Naive thymus-derived CD4-positive, alpha-beta T cell (primary cell): Measurements from ENCODE around the gene IFITM2. TPM values are rescaled to one million over a fixed set of nuclear protein-coding genes. Genes with fewer than 3 reads are reported as not detected.
"Not testable (repeated sequence)": the region's sequence is repeated elsewhere in the genome, so short reads cannot be mapped to it uniquely, and the experiment has no call there.

Experiments used
- ATAC-seq: fragments of 150-1000 bp; cut with Tn5 transposase; 2 replicates; pipeline ENCODE4 v1.10.0; 2021; ENCODE audit warnings: mild to moderate bottlenecking, moderate library complexity
- CTCF ChIA-PET: fragments of 350-600 bp; sonication (Branson Sonifier 250); formaldehyde crosslinking; loops from one replicate; lab custom pipeline; 2021; ENCODE audit warnings: antibody characterized with exemption; lab: Charles Lee
- POLR2A ChIA-PET: fragments of 350-600 bp; sonication (Branson Sonifier 250); formaldehyde crosslinking; loops from one replicate; lab custom pipeline; 2021; ENCODE audit warnings: antibody characterized with exemption, inconsistent platforms; lab: Charles Lee
- DNase-seq, 9 donors: peaks; one replicate each; pipeline versions ENCODE4 v3.0.0 to v3.0.0-alpha.2; 2020 to 2022; ENCODE audit warnings: mixed read lengths in 1 of 9
- H3K27ac ChIP-seq: one replicate; pipeline ENCODE4 v1.7.0; 2013; ENCODE audit warnings: mild to moderate bottlenecking, low read depth, low read length, moderate library complexity
- H3K27me3 ChIP-seq, 2 donors: one replicate each; pipeline ENCODE4 v1.7.0; 2013; ENCODE audit warnings: low read length in 2 of 2, mild to moderate bottlenecking in 2 of 2, moderate library complexity in 2 of 2; ENCODE audit not compliant: control insufficient read depth in 2 of 2, insufficient read depth in 2 of 2
- H3K36me3 ChIP-seq, 3 experiments: 1 replicate in 2 of 3; 2 replicates in 1 of 3; pipeline ENCODE4 v1.7.0; 2013; ENCODE audit warnings: low read length in 3 of 3, mild to moderate bottlenecking in 3 of 3, moderate library complexity in 1 of 3; ENCODE audit not compliant: insufficient read depth in 3 of 3, control insufficient read depth in 2 of 3
- H3K4me1 ChIP-seq, 2 donors: one replicate each; pipeline ENCODE4 v1.7.0; 2013; ENCODE audit warnings: low read length in 2 of 2, mild to moderate bottlenecking in 2 of 2, moderate library complexity in 1 of 2; ENCODE audit not compliant: control insufficient read depth in 2 of 2, insufficient read depth in 2 of 2
- H3K4me3 ChIP-seq: 2 replicates; pipeline ENCODE4 v1.7.0; 2013; ENCODE audit warnings: mild to moderate bottlenecking, low read length
- H3K9me3 ChIP-seq, 3 experiments: 1 replicate in 2 of 3; 2 replicates in 1 of 3; pipeline ENCODE4 v1.7.0; 2013; ENCODE audit warnings: low read length in 3 of 3; ENCODE audit not compliant: control insufficient read depth in 2 of 3
- H3K27ac Mint-ChIP-seq, 9 donors: one replicate each; pipeline ENCODE4 v1.8.0; 2020 to 2022; ENCODE audit warnings: mixed read lengths in 9 of 9, mild to moderate bottlenecking in 8 of 9, moderate library complexity in 5 of 9, inconsistent platforms in 2 of 9
- H3K27me3 Mint-ChIP-seq, 5 donors: one replicate each; pipeline ENCODE4 v1.8.0; 2021 to 2022; ENCODE audit warnings: mixed read lengths in 5 of 5, mild to moderate bottlenecking in 1 of 5
- H3K36me3 Mint-ChIP-seq, 5 donors: one replicate each; pipeline ENCODE4 v1.8.0; 2020 to 2022; ENCODE audit warnings: mixed read lengths in 5 of 5, mild to moderate bottlenecking in 3 of 5, inconsistent platforms in 1 of 5
- H3K4me1 Mint-ChIP-seq, 7 donors: one replicate each; pipeline ENCODE4 v1.8.0; 2020 to 2022; ENCODE audit warnings: mixed read lengths in 7 of 7, mild to moderate bottlenecking in 3 of 7, inconsistent platforms in 1 of 7
- H3K4me3 Mint-ChIP-seq, 10 donors: one replicate each; pipeline ENCODE4 v1.8.0; 2020 to 2022; ENCODE audit warnings: mild to moderate bottlenecking in 10 of 10, mixed read lengths in 10 of 10, moderate library complexity in 6 of 10, inconsistent platforms in 2 of 10
- H3K9me3 Mint-ChIP-seq, 11 donors: one replicate each; pipeline ENCODE4 v1.8.0; 2020 to 2022; ENCODE audit warnings: mixed read lengths in 11 of 11, mild to moderate bottlenecking in 4 of 11, inconsistent platforms in 1 of 11, moderate library complexity in 1 of 11
- intact Hi-C, 2 donors: fragments of 100-400 bp; cut with micrococcal nuclease; formaldehyde crosslinking; loops; one replicate each; pipeline ENCODE4 v1.15.1; 2023
- polyA plus RNA-seq, 2 donors: library from polyadenylated mRNA; unstranded; fragments of 300-500 nt; fragmentation: Illumina TruSeq; gene quantifications; one replicate each; pipeline ENCODE4 v1.2.3, GENCODE V29; 2021
- total RNA-seq, 6 experiments: library from RNA in 5 of 6; stranded (reverse) in 5 of 6; gene quantifications; 1 replicate in 5 of 6; 2 replicates in 1 of 6; pipeline ENCODE4 v1.2.3 and lab custom pipeline; 2021 to 2026

Gene IFITM2
- total and polyA plus RNA-seq, 7 experiments from 2014 or later: 143 to 3,315 (median 530) TPM

GRCh38 chr11:328516-329100 lies 21.0 kb downstream of the IFITM2 start:
- ChIA-PET POLR2A (interaction anchor here (1.1 to 5.2 kb wide), 8 partner anchors 11 to 40 kb away, joined by 3 to 41 read pairs (median 12); partner anchors contain the start of gene PGGHG), CTCF (interaction anchor here (0.6 to 2.8 kb wide), 5 partner anchors 9 to 120 kb away, joined by 3 to 12 read pairs (median 3); no protein-coding TSS in a partner anchor)
- H3K27me3 Mint-ChIP-seq, intact Hi-C loops, H3K9me3 Mint-ChIP-seq, H3K4me3 ChIP-seq, H3K36me3 ChIP-seq, H3K27me3 ChIP-seq, H3K9me3 ChIP-seq, DNase-seq, ATAC-seq: not testable (repeated sequence)
- Mint-ChIP-seq H3K4me1 (peaks cover 49 to 92% (median 81%) of the 10 kb centered on the region in 7 donors), H3K4me3 (peak overlapping the region in 4 of 10 donors; percentile 32 to 70 (median 41)), H3K27ac (peak overlapping the region; percentile 18 to 94 (median 84)), H3K36me3 (peaks cover 0 to 10% (median 0%) of the 10 kb centered on the region in 5 donors)
- Histone ChIP-seq H3K27ac (peak overlapping the region; percentile 32), H3K4me1 (peaks cover 40 to 67% of the 10 kb centered on the region in 2 donors)

- ATAC-seq (no peak), DNase-seq (no peak)
- Mint-ChIP-seq H3K27me3 (no peaks in the 10 kb centered on the region), H3K36me3 (peaks cover 0 to 10% (median 0%) of the 10 kb centered on the region in 5 donors), H3K9me3 (no peaks in the 10 kb centered on the region), H3K27ac (peak overlapping the region; percentile 70 to 94 (median 84)), H3K4me3 (peak overlapping the region in 9 of 10 donors; percentile 19 to 70 (median 43)), H3K4me1 (peaks cover 42 to 88% (median 75%) of the 10 kb centered on the region in 7 donors)
- intact Hi-C loops: no loop called here
- H3K27ac ChIP-seq: peak overlapping the region; percentile 10
- POLR2A ChIA-PET: interaction anchor here (0.6 to 5.2 kb wide), 13 partner anchors 9 to 84 kb away, joined by 3 to 28 read pairs (median 5); partner anchors contain the start of gene IFITM3
- H3K4me3 ChIP-seq: no peak overlapping the region
- CTCF ChIA-PET: interaction anchor here (0.9 to 2.8 kb wide), 4 partner anchors 13 to 28 kb away, joined by 3 to 12 read pairs (median 7); no protein-coding TSS in a partner anchor
- H3K36me3 ChIP-seq: no peaks in the 10 kb centered on the region
- no peaks in the 10 kb centered on the region for H3K9me3 ChIP-seq
- H3K4me1 ChIP-seq: peaks cover 40 to 55% of the 10 kb centered on the region in 2 donors
- no peaks in the 10 kb centered on the region for H3K27me3 ChIP-seq
Measured at GRCh38 chr11:329886-330253, 22.3 kb downstream of the IFITM2 start.

- CTCF ChIA-PET: interaction anchor here (0.5 to 2.8 kb wide), 4 partner anchors 13 to 28 kb away, joined by 3 to 12 read pairs (median 7); no protein-coding TSS in a partner anchor
- DNase-seq: no peak
- H3K27ac ChIP-seq: peak overlapping the region; percentile 10
- no peaks in the 10 kb centered on the region for H3K9me3 ChIP-seq
- peaks cover 40 to 52% of the 10 kb centered on the region in 2 donors for H3K4me1 ChIP-seq
- H3K27me3 Mint-ChIP-seq: no peaks in the 10 kb centered on the region
- H3K27ac Mint-ChIP-seq: peak overlapping the region; percentile 70 to 94 (median 84)
- no peak overlapping the region for H3K4me3 ChIP-seq
- H3K36me3 ChIP-seq: no peaks in the 10 kb centered on the region
- POLR2A ChIA-PET: interaction anchor here (0.9 to 5.2 kb wide), 13 partner anchors 9 to 62 kb away, joined by 3 to 28 read pairs (median 5); partner anchors contain the start of gene IFITM3
- intact Hi-C loops: no loop called here
- H3K36me3 Mint-ChIP-seq: peaks cover 0 to 10% (median 0%) of the 10 kb centered on the region in 5 donors
- no peaks in the 10 kb centered on the region for H3K27me3 ChIP-seq
- no peak for ATAC-seq
- peak overlapping the region in 8 of 10 donors; percentile 23 to 70 (median 51) for H3K4me3 Mint-ChIP-seq
- no peaks in the 10 kb centered on the region for H3K9me3 Mint-ChIP-seq
- peaks cover 40 to 85% (median 73%) of the 10 kb centered on the region in 7 donors for H3K4me1 Mint-ChIP-seq
Measured at GRCh38 chr11:330307-330693, 22.7 kb downstream of the IFITM2 start.

- Mint-ChIP-seq H3K4me3 (peak overlapping the region; percentile 44 to 78 (median 66)), H3K4me1 (peaks cover 39 to 85% (median 70%) of the 10 kb centered on the region in 7 donors), H3K9me3 (no peaks in the 10 kb centered on the region), H3K27ac (peak overlapping the region in 8 of 9 donors; percentile 60 to 92 (median 84)), H3K36me3 (peaks cover 0 to 10% (median 0%) of the 10 kb centered on the region in 5 donors), H3K27me3 (no peaks in the 10 kb centered on the region)
- intact Hi-C loops: no loop called here
- ChIA-PET POLR2A (interaction anchor here (0.6 to 5.2 kb wide), 14 partner anchors 8 to 263 kb away, joined by 3 to 28 read pairs (median 4); partner anchors contain the start of gene IFITM3), CTCF (interaction anchor here (0.5 to 2.8 kb wide), 3 partner anchors 18 to 28 kb away, joined by 3 to 12 read pairs (median 9); no protein-coding TSS in a partner anchor)
- ATAC-seq: no peak
- no peak for DNase-seq
- H3K36me3 ChIP-seq: no peaks in the 10 kb centered on the region
- no peaks in the 10 kb centered on the region for H3K9me3 ChIP-seq
- H3K4me3 ChIP-seq: peak overlapping the region; percentile 19
- peaks cover 37 to 47% of the 10 kb centered on the region in 2 donors for H3K4me1 ChIP-seq
- no peaks in the 10 kb centered on the region for H3K27me3 ChIP-seq
- H3K27ac ChIP-seq: peak overlapping the region; percentile 10
Measured at GRCh38 chr11:330694-331357, 23.2 kb downstream of the IFITM2 start.

- Mint-ChIP-seq H3K4me3 (peak overlapping the region; percentile 44 to 78 (median 66)), H3K9me3 (no peaks in the 10 kb centered on the region), H3K4me1 (peaks cover 39 to 85% (median 70%) of the 10 kb centered on the region in 7 donors), H3K36me3 (peaks cover 0 to 10% (median 0%) of the 10 kb centered on the region in 5 donors), H3K27me3 (no peaks in the 10 kb centered on the region), H3K27ac (peak overlapping the region in 8 of 9 donors; percentile 71 to 92 (median 84))
- DNase-seq (no peak), ATAC-seq (no peak)
- H3K4me1 ChIP-seq: peaks cover 30 to 45% of the 10 kb centered on the region in 2 donors
- ChIA-PET POLR2A (interaction anchor here (0.6 to 5.2 kb wide), 8 partner anchors 8 to 263 kb away, joined by 3 to 28 read pairs (median 4); no protein-coding TSS in a partner anchor), CTCF (no interaction called here)
- peak overlapping the region; percentile 19 for H3K4me3 ChIP-seq
- no peaks in the 10 kb centered on the region for H3K27me3 ChIP-seq
- H3K27ac ChIP-seq: no peak overlapping the region
- H3K36me3 ChIP-seq: no peaks in the 10 kb centered on the region
- intact Hi-C loops: no loop called here
- H3K9me3 ChIP-seq: no peaks in the 10 kb centered on the region
Measured at GRCh38 chr11:331358-332060, 23.9 kb downstream of the IFITM2 start.
